SK-N-DZ (cell line): Measurements from ENCODE around the gene WFS1.

Source experiments
- DNase-seq: peaks from one replicate; pipeline ENCODE4 v3.0.0-alpha.2; 2015; ENCODE audit warnings: low spot score

Gene WFS1

GRCh38 chr4:6233929-6234328 lies 35.7 kb upstream of the WFS1 start:
- DNase-seq: no peak

GRCh38 chr4:6235012-6235411 lies 34.6 kb upstream of the WFS1 start:
- no peak for DNase-seq

- DNase-seq: peak; percentile 80
These were observed 33.6 kb upstream of the WFS1 start for GRCh38 chr4:6235901-6236640.

GRCh38 chr4:6236816-6237390 lies 32.7 kb upstream of the WFS1 start:
- no peak for DNase-seq

GRCh38 chr4:6239486-6239885 lies 30.2 kb upstream of the WFS1 start:
- no peak for DNase-seq

- no peak for DNase-seq
These were observed 29.7 kb upstream of the WFS1 start for GRCh38 chr4:6239968-6240367.

- DNase-seq: no peak
These were observed 28.4 kb upstream of the WFS1 start for GRCh38 chr4:6241062-6241845.

- DNase-seq: no peak
These were observed 27.2 kb upstream of the WFS1 start for GRCh38 chr4:6242271-6243029.

GRCh38 chr4:6245246-6246169 lies 24.1 kb upstream of the WFS1 start:
- DNase-seq: peak; percentile 24

- no peak for DNase-seq
These were observed 23.4 kb upstream of the WFS1 start for GRCh38 chr4:6246170-6246634.

- no peak for DNase-seq
These were observed 21.3 kb upstream of the WFS1 start for GRCh38 chr4:6248394-6248793.

- DNase-seq: peak; percentile 69
These were observed 19.2 kb upstream of the WFS1 start for GRCh38 chr4:6250235-6250983.

GRCh38 chr4:6250984-6251295 lies 18.7 kb upstream of the WFS1 start:
- no peak for DNase-seq

GRCh38 chr4:6251365-6251764 lies 18.3 kb upstream of the WFS1 start:
- DNase-seq: no peak

GRCh38 chr4:6252051-6252450 lies 17.6 kb upstream of the WFS1 start:
- no peak for DNase-seq

- DNase-seq: no peak
These were observed 16.5 kb upstream of the WFS1 start for GRCh38 chr4:6253111-6253510.

GRCh38 chr4:6253961-6254360 lies 15.7 kb upstream of the WFS1 start:
- no peak for DNase-seq

GRCh38 chr4:6256141-6256540 lies 13.5 kb upstream of the WFS1 start:
- no peak for DNase-seq

GRCh38 chr4:6257247-6258025 lies 12.2 kb upstream of the WFS1 start:
- no peak for DNase-seq

- DNase-seq: no peak
These were observed 11.7 kb upstream of the WFS1 start for GRCh38 chr4:6258026-6258360.
